Glomerular visceral epithelial cell (primary cell): ENCODE results near the gene KLHL5.
"Not testable (repeated sequence)": the region's sequence is repeated elsewhere in the genome, so short reads cannot be mapped to it uniquely, and the experiment has no call there.

Experiments used
- DNase-seq: peaks from one replicate; pipeline ENCODE4 v3.0.0-alpha.2; 2016; ENCODE audit errors: extremely low spot score

The KLHL5 gene

GRCh38 chr4:39097290-39097689 is 35.3 kb downstream of the KLHL5 start:
- no peak for DNase-seq

DNA sequence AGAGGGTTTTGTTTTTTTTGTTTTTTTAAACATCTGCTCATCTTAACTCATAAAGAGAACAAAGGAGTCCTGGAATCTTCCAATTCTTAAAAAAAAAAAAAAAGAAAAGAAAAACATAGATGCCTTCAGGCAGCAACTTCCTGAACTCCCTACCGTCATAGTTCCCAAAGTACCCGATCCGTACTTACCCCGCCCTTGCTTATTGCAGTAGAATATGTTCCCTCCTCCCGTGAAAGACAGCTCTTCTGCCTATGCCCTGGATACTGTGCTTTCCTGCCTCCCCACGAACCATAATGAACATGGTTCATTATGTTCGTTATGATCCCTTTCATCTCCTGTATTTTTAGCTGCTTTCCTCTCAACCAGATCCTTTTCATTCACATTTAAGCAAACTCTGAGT is 40.3 kb downstream of the KLHL5 start:
- no peak for DNase-seq

DNA sequence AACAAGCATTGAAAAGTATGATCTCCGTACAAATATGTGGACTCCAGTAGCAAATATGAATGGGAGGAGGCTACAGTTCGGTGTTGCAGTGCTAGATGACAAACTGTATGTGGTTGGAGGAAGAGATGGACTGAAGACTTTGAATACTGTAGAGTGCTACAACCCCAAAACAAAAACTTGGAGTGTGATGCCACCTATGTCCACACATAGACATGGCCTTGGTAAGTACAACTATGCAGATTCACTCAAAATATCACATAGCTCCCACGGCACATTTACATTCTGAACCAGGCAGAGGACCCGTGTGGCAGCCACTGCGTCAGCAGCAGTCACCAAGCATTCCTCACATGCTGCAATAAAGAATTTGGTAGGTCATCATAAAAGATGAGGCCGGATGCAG is 41.3 kb downstream of the KLHL5 start:
- DNase-seq = no peak

DNA sequence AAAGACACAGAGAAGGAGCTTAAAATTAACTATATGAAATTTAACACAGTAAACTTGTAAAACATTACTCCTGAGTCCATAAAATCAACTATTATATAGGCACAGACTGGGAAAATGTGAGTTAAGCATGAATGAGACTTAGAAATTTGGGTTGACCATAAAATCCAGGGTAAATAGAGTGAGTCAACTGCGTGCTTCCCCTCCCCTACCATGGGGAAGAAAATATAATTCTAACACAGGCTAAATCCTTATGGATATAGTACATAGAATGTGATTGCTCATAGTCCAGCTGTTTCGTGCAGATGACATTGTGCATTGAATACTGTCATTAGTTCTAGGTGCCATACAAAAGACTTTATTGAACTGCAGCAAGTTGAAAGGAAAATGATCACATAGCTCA is 42.2 kb downstream of the KLHL5 start:
- peak; percentile 55 for DNase-seq

DNA sequence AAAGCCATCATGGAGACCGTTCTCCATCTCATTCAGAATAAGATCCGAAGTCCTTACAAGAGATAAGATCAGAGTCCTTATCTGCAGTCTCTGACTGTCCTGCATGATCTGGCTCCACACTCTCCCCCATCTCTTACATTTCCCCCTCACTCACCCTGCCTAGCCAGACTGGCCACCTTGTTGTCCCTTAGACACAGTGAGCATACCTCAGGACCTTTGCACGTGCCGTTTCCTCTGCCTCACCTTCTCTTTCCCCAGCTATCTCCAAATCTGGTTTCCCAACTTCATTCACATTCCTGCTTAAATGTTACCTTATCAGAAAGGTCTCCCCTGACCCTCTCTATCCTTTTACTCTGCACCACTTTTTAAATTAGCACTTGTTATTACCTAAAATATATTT is 44.0 kb downstream of the KLHL5 start:
- no peak for DNase-seq

DNA sequence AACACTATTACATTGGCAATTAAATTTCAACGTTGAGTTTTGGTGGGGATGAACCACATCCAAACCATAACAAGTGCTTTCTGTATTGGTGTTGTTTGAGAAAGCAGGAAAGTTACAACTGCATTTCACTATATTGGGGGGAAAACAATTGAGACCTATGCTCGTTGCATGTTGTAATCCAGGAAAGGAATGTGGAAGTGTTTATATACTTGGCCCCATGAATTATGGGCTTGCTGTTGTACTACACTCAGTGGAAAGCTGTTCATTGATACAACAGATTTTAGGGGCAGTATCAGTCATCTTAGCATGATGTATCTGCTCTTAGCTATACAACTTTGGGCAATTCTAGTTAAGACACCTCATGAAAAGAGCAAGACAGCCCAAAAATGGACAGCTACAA is 52.4 kb downstream of the KLHL5 start:
- DNase-seq = no peak

- no peak for DNase-seq
These were observed 56.1 kb downstream of the KLHL5 start for GRCh38 chr4:39118034-39118658.

DNA sequence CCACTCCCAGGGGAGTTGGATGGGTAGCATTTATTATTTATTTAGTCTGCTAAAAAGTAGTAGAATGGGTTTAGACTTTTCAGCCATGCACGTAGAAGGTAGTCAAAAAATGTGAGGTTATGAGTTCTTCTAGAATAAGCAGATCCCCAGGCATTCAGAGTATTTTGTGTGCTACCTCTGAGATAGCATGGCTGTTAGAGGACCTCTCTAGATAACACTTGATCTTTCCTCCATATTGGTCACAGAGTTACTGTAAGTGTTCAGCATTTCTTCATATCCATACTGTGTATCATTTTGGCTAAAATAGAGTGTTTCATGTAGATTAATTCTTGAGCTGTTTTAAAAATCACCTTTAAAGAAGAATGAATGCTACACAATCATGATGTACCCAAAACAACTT is 58.4 kb downstream of the KLHL5 start:
- DNase-seq = no peak

DNA sequence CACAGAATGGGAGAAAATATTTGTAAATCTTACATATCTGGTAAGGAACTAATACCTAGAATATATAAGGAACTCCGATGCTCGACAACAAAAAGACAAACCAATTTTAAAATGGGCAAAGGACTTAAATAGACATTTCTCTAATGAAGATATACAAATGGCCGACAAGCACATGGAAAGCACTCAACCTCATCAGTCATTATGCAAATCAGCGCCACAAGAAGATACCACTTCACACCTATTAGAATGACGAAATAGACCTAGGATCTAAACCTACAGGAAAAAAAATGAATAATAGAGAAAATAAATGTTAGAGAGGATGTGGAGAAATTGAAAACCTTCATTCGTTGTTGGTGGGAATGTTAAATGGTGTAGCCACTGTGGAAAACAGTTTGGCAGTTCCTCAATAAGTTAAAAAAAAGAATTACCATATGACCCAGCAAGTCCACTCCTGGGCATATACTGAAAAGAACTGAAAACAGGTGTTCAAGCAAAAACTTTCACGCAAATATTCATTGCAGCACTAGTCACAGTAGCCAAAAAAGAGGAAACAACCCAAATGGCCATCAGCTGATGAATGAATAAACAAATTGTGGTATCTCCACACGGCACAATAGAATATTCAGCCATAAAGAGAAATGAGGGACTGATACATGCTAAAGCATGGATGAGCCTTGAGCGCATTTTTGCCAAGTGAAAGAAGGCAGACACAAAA is 63.0 kb downstream of the KLHL5 start:
- DNase-seq = no peak

DNA sequence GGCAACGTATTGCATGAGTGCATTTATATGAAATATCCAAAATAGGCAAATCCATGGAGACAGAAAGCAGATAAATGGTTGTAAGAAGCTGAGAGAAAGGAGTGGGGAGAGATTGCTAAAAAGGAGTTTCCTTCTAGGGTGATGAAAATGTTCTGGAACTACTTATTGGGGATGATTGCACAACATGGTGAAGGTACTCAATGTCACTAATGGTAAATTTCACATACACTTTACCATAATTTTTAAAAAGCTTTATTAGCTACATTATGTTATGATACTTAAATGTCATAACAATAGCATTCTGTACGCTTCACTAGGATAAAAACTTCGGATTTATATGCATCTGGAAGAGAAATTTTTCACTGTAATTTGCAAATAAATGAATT is 63.6 kb downstream of the KLHL5 start:
- DNase-seq = no peak

DNA sequence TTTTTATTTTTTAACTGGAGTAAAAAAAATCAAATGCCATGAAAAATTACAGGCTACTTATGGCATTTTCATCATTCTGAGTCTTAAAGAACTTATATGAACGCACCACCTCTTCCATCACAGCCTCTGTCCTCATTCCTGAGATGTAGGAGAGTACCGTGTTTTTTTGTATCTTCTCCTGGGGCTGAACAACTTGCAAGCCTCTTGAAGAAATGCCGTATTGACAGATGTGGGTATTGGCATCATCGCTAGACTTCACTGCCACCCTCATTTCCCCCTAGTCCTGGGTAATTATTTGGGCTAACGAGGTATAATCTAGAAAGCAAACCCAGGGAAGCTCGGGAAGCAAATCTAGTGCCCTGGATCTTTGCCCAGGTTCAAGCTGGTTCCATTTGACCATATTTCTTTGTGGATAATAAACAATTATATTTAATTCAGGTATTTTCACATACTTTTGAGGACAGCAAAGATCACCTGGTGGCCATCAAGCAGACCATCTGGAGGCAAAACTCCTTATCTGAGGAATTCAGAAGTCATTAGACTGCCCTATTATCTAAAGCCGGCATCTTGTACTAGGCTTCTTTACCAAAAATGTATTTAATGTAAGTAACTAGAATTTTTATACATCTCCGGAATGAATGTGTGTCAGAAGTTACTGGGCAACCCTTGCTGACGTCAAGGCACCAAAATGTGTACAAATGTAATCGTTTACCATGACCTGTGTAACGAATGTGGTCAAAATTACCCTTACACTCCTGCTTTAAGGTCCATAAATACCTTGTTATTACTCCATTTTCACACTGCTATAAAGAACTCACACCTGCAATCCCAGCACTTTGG is 64.4 kb downstream of the KLHL5 start:
- no peak for DNase-seq

DNA sequence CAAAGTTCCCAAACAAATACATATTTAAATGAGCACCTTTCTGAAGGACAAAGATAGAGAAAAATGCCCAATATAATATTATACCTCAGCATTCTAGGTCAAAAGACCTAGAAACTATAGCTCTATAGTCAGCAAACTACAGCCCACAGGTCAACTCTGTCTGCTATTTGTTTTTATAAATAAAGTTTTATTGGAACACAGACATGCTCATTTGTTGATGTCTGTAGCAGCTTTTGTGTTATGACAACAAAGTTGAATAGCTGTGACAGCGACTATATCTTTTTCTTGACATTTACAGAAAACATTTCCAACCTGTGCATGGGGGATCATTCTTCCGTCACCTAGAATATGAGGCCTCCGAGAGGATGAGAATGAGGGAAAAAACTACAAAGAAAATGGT is 71.6 kb downstream of the KLHL5 start:
- DNase-seq = no peak

DNA sequence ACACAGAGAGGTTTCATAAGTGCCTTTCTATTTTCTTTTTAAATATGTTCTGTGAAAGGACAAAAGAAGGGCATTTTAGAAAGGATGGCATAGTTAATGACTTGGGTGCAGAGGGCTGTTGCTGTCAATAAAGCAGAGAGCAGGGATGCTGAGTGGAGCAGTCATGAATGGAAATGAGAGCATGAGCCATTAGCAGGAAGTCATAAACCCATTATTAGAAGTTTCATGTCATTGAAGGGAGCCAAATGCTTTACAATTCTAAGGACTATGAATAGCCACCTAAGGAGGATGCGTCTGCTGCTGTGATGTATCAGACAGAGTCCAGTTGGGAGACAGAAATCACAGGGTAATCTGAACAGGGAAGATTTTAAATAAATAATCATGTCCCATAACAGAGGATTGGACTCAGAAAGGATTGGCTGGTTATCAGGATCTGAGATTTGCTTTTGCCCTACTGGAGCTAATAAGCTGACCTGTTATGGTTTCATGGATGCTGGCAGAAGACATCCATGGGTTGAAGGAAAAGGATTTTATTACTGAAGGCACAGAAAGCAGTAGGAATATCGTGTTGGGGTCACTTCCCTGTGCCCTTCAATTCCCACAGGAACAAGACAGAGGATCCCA is 72.8 kb downstream of the KLHL5 start:
- no peak for DNase-seq

DNA sequence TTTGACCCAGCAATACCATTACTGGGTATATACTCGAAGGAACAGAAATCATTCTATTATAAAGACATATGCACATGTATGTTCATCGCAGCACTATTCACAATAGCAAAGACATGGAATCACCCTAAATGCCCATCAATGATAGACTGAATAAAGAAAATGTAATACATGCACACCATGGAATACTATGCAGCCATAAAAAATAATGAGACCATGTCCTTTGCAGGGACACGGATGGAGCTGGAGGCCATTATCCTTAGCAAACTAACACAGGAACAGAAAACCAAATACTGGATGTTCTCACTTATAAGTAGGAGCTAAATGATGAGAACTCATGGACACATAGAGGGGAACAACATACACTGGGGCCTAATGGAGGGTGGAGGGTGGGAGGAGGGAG is 76.2 kb downstream of the KLHL5 start:
- not testable (repeated sequence) for DNase-seq

DNA sequence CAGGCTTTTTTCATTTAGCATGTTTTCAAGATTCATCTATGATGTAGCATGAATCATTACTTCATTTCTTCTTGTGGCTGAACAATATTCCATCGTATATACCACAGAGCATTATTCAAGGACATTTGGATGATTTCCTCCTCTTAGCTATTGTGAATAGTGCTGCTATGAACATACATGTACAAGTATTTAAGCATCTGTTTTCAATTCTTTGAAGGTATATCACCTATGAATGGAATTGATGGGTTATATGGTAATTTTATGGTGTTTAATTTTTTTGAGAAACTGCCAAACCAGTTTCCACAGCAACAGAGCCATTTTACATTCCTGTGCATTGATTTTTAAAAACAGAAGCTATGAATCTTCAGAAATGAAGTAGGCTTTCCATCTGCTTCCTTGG is 84.2 kb downstream of the KLHL5 start:
- DNase-seq = no peak

- no peak for DNase-seq
These were observed 92.0 kb downstream of the KLHL5 start for GRCh38 chr4:39154009-39154408.

DNA sequence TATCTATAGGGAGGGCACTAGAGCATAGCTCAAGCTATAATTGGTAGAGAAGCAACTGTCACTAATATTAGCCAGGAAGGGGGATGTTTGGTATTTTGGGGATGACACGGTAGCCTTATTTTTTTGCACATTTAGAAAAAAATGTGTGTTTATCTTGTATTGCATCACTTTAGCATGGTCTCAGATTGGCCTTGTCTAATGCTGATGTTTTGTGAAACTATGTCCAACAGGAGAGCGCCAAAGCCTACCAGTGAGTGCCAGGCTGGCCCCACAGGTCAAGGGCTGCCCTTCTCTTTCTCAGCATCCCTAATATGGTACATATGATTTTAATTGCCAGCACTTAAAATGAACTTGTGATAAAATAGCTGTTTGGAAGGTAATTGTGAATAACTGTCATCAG is 95.5 kb downstream of the KLHL5 start:
- no peak for DNase-seq

DNA sequence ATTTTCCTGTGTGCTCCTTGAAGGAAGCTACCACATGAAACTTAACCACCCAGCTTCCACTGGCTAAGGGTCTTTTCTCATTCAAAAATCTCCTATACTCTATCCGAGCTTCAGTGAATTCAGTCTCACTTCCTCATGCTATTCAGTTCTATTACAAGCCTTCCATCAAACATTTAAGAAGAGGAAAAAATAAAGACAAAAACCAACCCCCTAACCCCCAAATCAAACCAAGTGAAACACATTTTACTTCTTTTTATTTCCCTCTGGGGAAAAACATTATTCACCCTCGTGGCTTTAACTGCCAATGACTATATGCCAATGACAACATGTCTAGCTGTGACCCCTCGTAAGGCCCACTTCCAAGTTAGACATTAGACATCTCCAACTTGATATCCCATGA is 104.1 kb downstream of the KLHL5 start:
- DNase-seq = no peak

- DNase-seq = no peak
These were observed 104.6 kb downstream of the KLHL5 start for GRCh38 chr4:39166669-39167068.

DNA sequence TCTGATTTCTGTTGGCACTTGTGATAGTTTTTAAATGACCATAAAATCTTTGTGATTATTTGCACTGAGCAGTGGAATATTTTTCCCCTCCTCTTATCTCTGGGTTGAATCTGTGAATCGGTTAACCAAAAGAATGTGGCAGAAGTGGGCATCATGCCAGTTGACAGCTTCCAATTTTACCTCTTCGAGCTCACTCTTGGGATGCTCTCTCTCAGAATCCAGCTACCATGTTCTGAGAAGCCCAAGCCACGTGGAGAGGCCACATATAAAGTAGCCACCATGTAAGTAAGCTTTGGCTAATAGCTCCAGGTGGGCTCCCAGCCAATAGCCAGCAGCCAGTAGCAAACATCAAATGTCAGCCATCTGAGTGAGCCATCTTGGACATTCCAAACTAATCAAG is 107.4 kb downstream of the KLHL5 start:
- peak; percentile 46 for DNase-seq

- no peak for DNase-seq
These were observed 108.3 kb downstream of the KLHL5 start for GRCh38 chr4:39170301-39170700.
